Activated CD8-positive, alpha-beta T cell treated with anti-CD3 and anti-CD28 coated beads for 36 hours (primary cell): ENCODE results near the gene TWNK. TPM values are rescaled to one million over a fixed set of nuclear protein-coding genes. Genes with fewer than 3 reads are reported as not detected.

Source experiments
- ATAC-seq: fragments of 200-7000 bp; cut with Tn5 transposase; one replicate; pipeline ENCODE4 v1.10.0; 2021; ENCODE audit warnings: mild to moderate bottlenecking, moderate library complexity
- CTCF ChIA-PET: fragments of 350-600 bp; sonication (Branson Sonifier 250); formaldehyde crosslinking; loops from one replicate; lab custom pipeline; 2021; ENCODE audit warnings: antibody characterized with exemption; lab: Charles Lee
- POLR2A ChIA-PET: fragments of 350-600 bp; sonication (Branson Sonifier 250); formaldehyde crosslinking; loops from one replicate; lab custom pipeline; 2021; ENCODE audit warnings: antibody characterized with exemption; lab: Charles Lee
- DNase-seq: peaks from one replicate; pipeline ENCODE4 v3.0.0-alpha.2; 2020
- H3K27ac Mint-ChIP-seq: one replicate; pipeline ENCODE4 v1.8.0; 2021; ENCODE audit warnings: mild to moderate bottlenecking, mixed read lengths
- H3K27me3 Mint-ChIP-seq: one replicate; pipeline ENCODE4 v1.8.0; 2021; ENCODE audit warnings: mixed read lengths
- H3K36me3 Mint-ChIP-seq: one replicate; pipeline ENCODE4 v1.8.0; 2021; ENCODE audit warnings: low read depth, mixed read lengths
- H3K4me1 Mint-ChIP-seq: one replicate; pipeline ENCODE4 v1.8.0; 2021; ENCODE audit warnings: low read depth, mixed read lengths
- H3K4me3 Mint-ChIP-seq: one replicate; pipeline ENCODE4 v1.8.0; 2021; ENCODE audit warnings: mild to moderate bottlenecking, moderate library complexity, mixed read lengths
- H3K9me3 Mint-ChIP-seq: one replicate; pipeline ENCODE4 v1.8.0; 2021; ENCODE audit warnings: mixed read lengths
- CTCF ChIP-seq: fragments of 200-600 bp; IDR thresholded peaks from one replicate; pipeline ENCODE4 v1.8.0; 2022; ENCODE audit warnings: antibody characterized with exemption, mild to moderate bottlenecking
- intact Hi-C: fragments of 100-400 bp; cut with micrococcal nuclease; formaldehyde crosslinking; loops from one replicate; pipeline ENCODE4 v1.10.0; 2022
- total RNA-seq, 2 experiments: library from RNA; stranded (reverse); gene quantifications; one replicate each; pipeline ENCODE4 v1.2.3, GENCODE V29; 2021

The TWNK gene
- total RNA-seq, 2 experiments from 2014 or later: 18.0 to 19.0 TPM

GRCh38 chr10:100945754-100946153 is 41.6 kb upstream of the TWNK start:
- CTCF ChIA-PET: no interaction called here
- TF ChIP-seq CTCF: no peak
- intact Hi-C loops: no loop called here

GRCh38 chr10:100948916-100949315 is 38.4 kb upstream of the TWNK start:
- peaks cover 28% of the 10 kb centered on the region for H3K36me3 Mint-ChIP-seq
- TF ChIP-seq CTCF: no peak
- ChIA-PET CTCF (interaction anchor here (2.6 kb wide), 1 partner anchor 21 kb away, joined by 7 read pairs; the partner anchor contains the start of gene SEMA4G), POLR2A (no interaction called here)
- ATAC-seq: no peak
- no peak overlapping the region for H3K27ac Mint-ChIP-seq
- H3K27me3 Mint-ChIP-seq: no peaks in the 10 kb centered on the region
- peaks cover 3% of the 10 kb centered on the region for H3K4me1 Mint-ChIP-seq
- H3K4me3 Mint-ChIP-seq: no peak overlapping the region
- DNase-seq: no peak
- no peaks in the 10 kb centered on the region for H3K9me3 Mint-ChIP-seq
- intact Hi-C loops: no loop called here

More at GRCh38 chr10:100945754-100946153, 41.6 kb upstream of the TWNK start:
- H3K4me1 Mint-ChIP-seq: peaks cover 17% of the 10 kb centered on the region
- peaks cover 44% of the 10 kb centered on the region for H3K36me3 Mint-ChIP-seq
- POLR2A ChIA-PET: interaction anchor here (1.0 kb wide), 1 partner anchor 41 kb away, joined by 3 read pairs; the partner anchor contains the start of genes MRPL43 and TWNK
- no peak for ATAC-seq
- H3K4me3 Mint-ChIP-seq: no peak overlapping the region
- H3K9me3 Mint-ChIP-seq: no peaks in the 10 kb centered on the region
- H3K27me3 Mint-ChIP-seq: no peaks in the 10 kb centered on the region
- no peak overlapping the region for H3K27ac Mint-ChIP-seq
- DNase-seq: no peak

- H3K27ac Mint-ChIP-seq: no peak overlapping the region
- peaks cover 25% of the 10 kb centered on the region for H3K36me3 Mint-ChIP-seq
- no peaks in the 10 kb centered on the region for H3K9me3 Mint-ChIP-seq
- ChIA-PET CTCF (no interaction called here), POLR2A (no interaction called here)
- no peak for TF ChIP-seq CTCF
- DNase-seq (no peak), ATAC-seq (no peak)
- H3K27me3 Mint-ChIP-seq: no peaks in the 10 kb centered on the region
- intact Hi-C loops: no loop called here
- peaks cover 9% of the 10 kb centered on the region for H3K4me1 Mint-ChIP-seq
- H3K4me3 Mint-ChIP-seq: no peak overlapping the region
Measured at GRCh38 chr10:100960251-100960650, 27.1 kb upstream of the TWNK start.

- CTCF ChIA-PET: interaction anchor here (0.9 to 1.2 kb wide), 3 partner anchors 34 to 54 kb away, joined by 3 read pairs; no protein-coding TSS in a partner anchor
- DNase-seq: no peak
Measured at GRCh38 chr10:100962351-100963080, 24.8 kb upstream of the TWNK start.

More at GRCh38 chr10:100962351-100963080, 24.8 kb upstream of the TWNK start:
- no peaks in the 10 kb centered on the region for H3K4me1 Mint-ChIP-seq
- H3K4me3 Mint-ChIP-seq: no peak overlapping the region
- intact Hi-C loops: no loop called here
- H3K27ac Mint-ChIP-seq: no peak overlapping the region
- POLR2A ChIA-PET: interaction anchor here (0.6 kb wide), 1 partner anchor 29 kb away, joined by 3 read pairs; no protein-coding TSS in a partner anchor
- TF ChIP-seq CTCF: no peak
- H3K36me3 Mint-ChIP-seq: peaks cover 16% of the 10 kb centered on the region
- no peaks in the 10 kb centered on the region for H3K9me3 Mint-ChIP-seq
- no peak for ATAC-seq
- H3K27me3 Mint-ChIP-seq: no peaks in the 10 kb centered on the region
